Measurements from ENCODE around the gene LRIG1. TPM values are rescaled to one million over a fixed set of nuclear protein-coding genes. Genes with fewer than 3 reads are reported as not detected.

Gene LRIG1
- total and polyA plus RNA-seq, 2 donors (not counting 1 experiment from before 2014, with no cell fraction given): 27.9 to 104 TPM

DNA sequence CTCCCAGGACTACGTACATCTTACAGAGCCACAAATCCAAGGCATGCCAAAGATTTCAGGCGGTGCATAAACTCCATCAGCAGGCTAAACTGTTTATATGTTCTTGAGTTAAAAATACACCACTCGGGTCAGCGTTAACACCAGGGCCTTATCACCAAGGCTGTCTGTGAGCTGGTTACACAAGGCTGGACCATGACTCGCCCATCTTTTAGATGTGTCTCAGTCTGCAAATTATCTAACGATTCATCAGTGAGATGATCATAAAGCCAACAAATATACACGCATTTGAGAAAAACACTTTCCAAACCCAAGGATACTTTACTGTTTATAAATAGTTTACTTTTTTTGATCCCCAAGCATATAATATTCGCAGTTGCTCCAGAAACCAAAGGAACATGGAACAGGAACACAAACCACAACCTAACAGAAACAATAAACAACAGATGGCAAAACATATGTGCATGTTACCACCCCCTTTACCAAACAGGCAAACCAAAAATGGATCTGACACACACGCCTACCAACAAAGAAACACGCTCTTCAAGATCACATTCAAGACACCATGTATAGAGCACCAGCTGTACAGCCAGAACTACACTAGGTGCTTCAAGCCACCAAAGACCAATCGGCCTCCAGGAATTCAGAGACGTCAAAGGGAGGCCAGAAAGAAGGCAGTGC is 15.4 kb downstream of the LRIG1 start:
- peak overlapping the region; percentile 41 for H3K4me2 ChIP-seq (ENCODE audit: extremely low read depth, insufficient read depth, low read length)
- no peak overlapping the region for H3K4me3 ChIP-seq (replicated peaks in 1 of 4; ENCODE audit: control extremely low read depth in 1 of 4, insufficient read depth in 1 of 4, low read depth in 3 of 4, low read length in 4 of 4)

DNA sequence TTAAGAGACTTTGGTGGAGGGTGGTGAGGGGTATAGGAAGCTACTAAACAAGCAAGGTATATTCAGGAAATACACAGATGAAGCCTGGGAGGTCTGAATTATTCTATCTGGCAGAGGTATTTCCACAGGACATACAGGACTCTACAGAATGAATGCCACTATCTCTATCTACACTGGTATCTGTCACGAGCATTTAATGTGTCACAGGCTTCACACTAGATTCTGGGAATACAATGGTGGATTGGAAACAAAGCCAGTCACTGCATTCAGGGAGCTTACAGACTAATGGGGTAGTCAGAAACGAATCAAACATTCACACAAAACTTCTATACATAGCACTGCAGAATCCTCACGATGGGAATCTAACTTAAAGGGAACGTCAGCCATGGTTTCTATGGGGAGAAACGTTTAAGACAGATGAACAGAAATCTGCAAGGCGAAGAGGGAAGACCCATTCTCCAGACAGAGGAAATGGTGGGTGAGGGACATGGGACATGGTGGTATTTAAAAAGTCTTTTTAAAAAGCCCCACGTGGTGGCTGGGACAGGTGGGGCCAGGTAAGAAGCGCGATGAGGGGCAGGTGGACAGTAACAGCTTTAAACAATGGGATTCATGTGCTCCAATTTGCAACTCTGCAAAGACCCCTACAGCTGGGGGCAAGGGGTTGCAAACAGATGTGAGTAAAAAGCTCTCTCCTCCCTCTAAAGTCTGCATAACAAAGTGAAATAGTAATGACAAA is 16.5 kb downstream of the LRIG1 start:
- Histone ChIP-seq H3K79me2 (ENCODE audit: control insufficient read depth, insufficient read depth, low read length) (peaks cover 49% of the 10 kb centered on the region), H3K27ac (ENCODE audit: insufficient read depth, low read length) (no peak overlapping the region)
- no peak for TF ChIP-seq CTCF (conservative IDR thresholded peaks at IDR 0.05 in 1 of 2, IDR thresholded peaks at IDR 0.05 in 1 of 2; ENCODE audit: low read depth in 1 of 2, low read length in 2 of 2)
- no peak for TF ChIP-seq EZH2 (IDR thresholded peaks at IDR 0.05; ENCODE audit: low read length, missing control alignments)

More for the DNA sequence above, 15.4 kb downstream of the LRIG1 start:
- H2AFZ ChIP-seq (ENCODE audit: low read length): no peak overlapping the region
- TF ChIP-seq EZH2 (IDR thresholded peaks at IDR 0.05; ENCODE audit: low read length, missing control alignments) (no peak), CTCF (conservative IDR thresholded peaks at IDR 0.05 in 1 of 2, IDR thresholded peaks at IDR 0.05 in 1 of 2; ENCODE audit: low read depth in 1 of 2, low read length in 2 of 2) (no peak)
- H4K20me1 ChIP-seq (ENCODE audit: control insufficient read depth, extremely low read depth, insufficient read depth, low read length): no peaks in the 10 kb centered on the region
- no peaks in the 10 kb centered on the region for H3K9me3 ChIP-seq (ENCODE audit: control insufficient read depth, insufficient read depth, low read depth, low read length)
- H3K4me1 ChIP-seq (ENCODE audit: control insufficient read depth, extremely low read depth, insufficient read depth, low read length): peaks cover 46% of the 10 kb centered on the region
- H3K36me3 ChIP-seq (ENCODE audit: control insufficient read depth, insufficient read depth, low read length): no peaks in the 10 kb centered on the region
- peaks cover 45% of the 10 kb centered on the region for H3K79me2 ChIP-seq (ENCODE audit: control insufficient read depth, insufficient read depth, low read length)
- DNase-seq (ENCODE audit: low read depth in 2 of 2): peak; percentile 94 to 95
- no peaks in the 10 kb centered on the region for H3K27me3 ChIP-seq (ENCODE audit: control insufficient read depth, insufficient read depth, low read length)
- peak overlapping the region; percentile 78 for H3K27ac ChIP-seq (ENCODE audit: insufficient read depth, low read length)
- no peak overlapping the region for H3K9ac ChIP-seq (ENCODE audit: insufficient read depth, low read length)

DNA sequence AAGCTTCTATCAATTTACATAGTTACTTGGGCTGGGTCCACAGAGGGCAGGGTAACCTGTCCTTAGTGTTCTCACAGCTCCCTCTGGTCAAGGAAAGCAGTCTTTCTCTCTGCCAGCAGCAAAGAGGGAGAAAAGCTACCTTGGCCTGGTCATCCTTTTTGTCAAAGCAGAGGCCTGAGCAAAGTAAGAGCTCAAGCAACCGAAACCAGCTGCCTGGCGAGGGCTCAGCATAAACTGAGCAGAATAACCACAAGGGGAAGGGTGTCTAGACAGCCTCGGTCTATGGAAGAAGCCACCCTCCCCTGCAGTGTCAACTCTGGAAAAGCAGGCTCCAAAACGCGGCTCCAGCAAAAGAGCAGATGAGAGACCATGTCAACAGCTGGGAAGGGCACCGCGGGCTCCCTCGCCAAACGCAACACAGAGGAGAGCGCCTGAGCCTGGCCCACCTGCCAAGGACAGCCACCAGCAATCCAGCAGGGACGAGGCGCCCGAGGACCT is 17.4 kb downstream of the LRIG1 start:
- Histone ChIP-seq H3K79me2 (ENCODE audit: control insufficient read depth, insufficient read depth, low read length) (peaks cover 42% of the 10 kb centered on the region), H3K9ac (ENCODE audit: insufficient read depth, low read length) (no peak overlapping the region), H3K4me2 (ENCODE audit: extremely low read depth, insufficient read depth, low read length) (peak overlapping the region; percentile 81), H4K20me1 (ENCODE audit: control insufficient read depth, extremely low read depth, insufficient read depth, low read length) (no peaks in the 10 kb centered on the region), H3K9me3 (ENCODE audit: control insufficient read depth, insufficient read depth, low read depth, low read length) (no peaks in the 10 kb centered on the region), H3K36me3 (ENCODE audit: control insufficient read depth, insufficient read depth, low read length) (no peaks in the 10 kb centered on the region), H3K27me3 (ENCODE audit: control insufficient read depth, insufficient read depth, low read length) (no peaks in the 10 kb centered on the region), H3K4me3 (replicated peaks in 1 of 4; ENCODE audit: control extremely low read depth in 1 of 4, insufficient read depth in 1 of 4, low read depth in 3 of 4, low read length in 4 of 4) (peak overlapping the region in 1 of 4 experiments; percentile 23), H3K4me1 (ENCODE audit: control insufficient read depth, extremely low read depth, insufficient read depth, low read length) (peaks cover 41% of the 10 kb centered on the region), H2AFZ (ENCODE audit: low read length) (no peak overlapping the region), H3K27ac (ENCODE audit: insufficient read depth, low read length) (peak overlapping the region; percentile 55)
- peak in 1 of 2 donors; percentile 90 for DNase-seq (ENCODE audit: low read depth in 2 of 2)
- TF ChIP-seq EZH2 (IDR thresholded peaks at IDR 0.05; ENCODE audit: low read length, missing control alignments) (no peak), CTCF (conservative IDR thresholded peaks at IDR 0.05 in 1 of 2, IDR thresholded peaks at IDR 0.05 in 1 of 2; ENCODE audit: low read depth in 1 of 2, low read length in 2 of 2) (peak in 1 of 2 donors; percentile 4)

More for the DNA sequence above, 16.5 kb downstream of the LRIG1 start:
- H4K20me1 ChIP-seq (ENCODE audit: control insufficient read depth, extremely low read depth, insufficient read depth, low read length): no peaks in the 10 kb centered on the region
- H3K36me3 ChIP-seq (ENCODE audit: control insufficient read depth, insufficient read depth, low read length): no peaks in the 10 kb centered on the region
- H3K9ac ChIP-seq (ENCODE audit: insufficient read depth, low read length): no peak overlapping the region
- no peaks in the 10 kb centered on the region for H3K27me3 ChIP-seq (ENCODE audit: control insufficient read depth, insufficient read depth, low read length)
- no peak overlapping the region for H3K4me2 ChIP-seq (ENCODE audit: extremely low read depth, insufficient read depth, low read length)
- H3K9me3 ChIP-seq (ENCODE audit: control insufficient read depth, insufficient read depth, low read depth, low read length): no peaks in the 10 kb centered on the region
- DNase-seq (ENCODE audit: low read depth in 2 of 2): no peak
- H3K4me1 ChIP-seq (ENCODE audit: control insufficient read depth, extremely low read depth, insufficient read depth, low read length): peaks cover 41% of the 10 kb centered on the region
- no peak overlapping the region for H2AFZ ChIP-seq (ENCODE audit: low read length)
- no peak overlapping the region for H3K4me3 ChIP-seq (replicated peaks in 1 of 4; ENCODE audit: control extremely low read depth in 1 of 4, insufficient read depth in 1 of 4, low read depth in 3 of 4, low read length in 4 of 4)
